ENCODE results near the gene PPEF2.
"Not testable (repeated sequence)": the region's sequence is repeated elsewhere in the genome, so short reads cannot be mapped to it uniquely, and the experiment has no call there.

Gene PPEF2

GRCh38 chr4:75902352-75902751, at the start of gene PPEF2:
Gene PPEF2, minus strand, starts transcription at chr4:75902452. Its CDS starts 6,127 bp downstream, at chr4:75896325.
- no peak within 1 kb of the TSS for H3K4me3 Mint-ChIP-seq
- H3K9me3 Mint-ChIP-seq, result no peaks in the 10 kb centered on the region
- H3K27ac Mint-ChIP-seq, result no peak within 1 kb of the TSS
- CTCF ChIA-PET, result interaction anchor here (2.0 to 3.6 kb wide), 2 partner anchors 13 to 14 kb away, joined by 9 to 13 read pairs; no protein-coding TSS in a partner anchor
- no peak for DNase-seq
- peaks cover 11% of the 10 kb centered on the region for H3K27me3 Mint-ChIP-seq
- no peaks in the 10 kb centered on the region for H3K4me1 Mint-ChIP-seq
- H3K36me3 Mint-ChIP-seq, result no peaks in the 10 kb centered on the region

GRCh38 chr4:75950213-75950815, 48.1 kb upstream of the PPEF2 start:
- CTCF ChIA-PET, result interaction anchor here (0.8 to 1.1 kb wide), 2 partner anchors 18 to 34 kb away, joined by 3 to 5 read pairs; no protein-coding TSS in a partner anchor
- H3K36me3 Mint-ChIP-seq, result peaks cover 39% of the 10 kb centered on the region
- no peaks in the 10 kb centered on the region for H3K4me1 Mint-ChIP-seq
- no peaks in the 10 kb centered on the region for H3K9me3 Mint-ChIP-seq
- no peak overlapping the region for H3K27ac Mint-ChIP-seq
- no peak overlapping the region for H3K4me3 Mint-ChIP-seq
- no peaks in the 10 kb centered on the region for H3K27me3 Mint-ChIP-seq
- no peak for DNase-seq

- Mint-ChIP-seq H3K4me1 (no peaks in the 10 kb centered on the region), H3K27ac (no peak overlapping the region), H3K36me3 (peaks cover 32% of the 10 kb centered on the region), H3K9me3 (no peaks in the 10 kb centered on the region), H3K4me3 (no peak overlapping the region), H3K27me3 (no peaks in the 10 kb centered on the region)
- DNase-seq, result no peak
- CTCF ChIA-PET, result interaction anchor here (1.2 kb wide), 1 partner anchor 53 kb away, joined by 3 read pairs; no protein-coding TSS in a partner anchor
Measured at GRCh38 chr4:75948822-75949444, 46.7 kb upstream of the PPEF2 start.

GRCh38 chr4:75940692-75941253, 38.5 kb upstream of the PPEF2 start, which contains the start of gene NAAA:
Gene NAAA, minus strand, starts transcription at chr4:75941013. Its CDS starts 64 bp downstream, at chr4:75940949.
- Mint-ChIP-seq H3K9me3 (no peaks in the 10 kb centered on the region), H3K4me1 (peaks cover 25% of the 10 kb centered on the region), H3K27ac (peak within 1 kb of the TSS; percentile 99), H3K4me3 (peak within 1 kb of the TSS; percentile 98), H3K27me3 (no peaks in the 10 kb centered on the region), H3K36me3 (peaks cover 26% of the 10 kb centered on the region)
- CTCF ChIA-PET, result interaction anchor here (1.0 to 1.6 kb wide), 5 partner anchors 11 to 56 kb away, joined by 3 to 6 read pairs (median 4); partner anchors contain the start of gene SDAD1
- DNase-seq, result peak; percentile 90

GRCh38 chr4:75939890-75940691, 37.8 kb upstream of the PPEF2 start:
- Mint-ChIP-seq H3K36me3 (peaks cover 25% of the 10 kb centered on the region), H3K9me3 (no peaks in the 10 kb centered on the region), H3K4me1 (peaks cover 25% of the 10 kb centered on the region), H3K27me3 (no peaks in the 10 kb centered on the region), H3K27ac (peak overlapping the region; percentile 99), H3K4me3 (peak overlapping the region; percentile 98)
- peak; percentile 90 for DNase-seq
- CTCF ChIA-PET, result interaction anchor here (1.0 to 1.6 kb wide), 5 partner anchors 11 to 56 kb away, joined by 3 to 6 read pairs (median 4); partner anchors contain the start of gene SDAD1

- Mint-ChIP-seq H3K4me1 (peaks cover 25% of the 10 kb centered on the region), H3K27ac (no peak overlapping the region), H3K36me3 (peaks cover 41% of the 10 kb centered on the region), H3K27me3 (no peaks in the 10 kb centered on the region), H3K4me3 (no peak overlapping the region), H3K9me3 (no peaks in the 10 kb centered on the region)
- DNase-seq, result no peak
- CTCF ChIA-PET, result interaction anchor here (1.8 kb wide), 1 partner anchor 20 kb away, joined by 9 read pairs; no protein-coding TSS in a partner anchor
Measured at GRCh38 chr4:75935628-75936027, 33.4 kb upstream of the PPEF2 start.

- peaks cover 36% of the 10 kb centered on the region for H3K36me3 Mint-ChIP-seq
- H3K4me1 Mint-ChIP-seq, result no peaks in the 10 kb centered on the region
- no peak overlapping the region for H3K27ac Mint-ChIP-seq
- CTCF ChIA-PET, result interaction anchor here (1.0 to 1.5 kb wide), 2 partner anchors 10 to 14 kb away, joined by 3 to 4 read pairs; no protein-coding TSS in a partner anchor
- no peaks in the 10 kb centered on the region for H3K9me3 Mint-ChIP-seq
- no peak for DNase-seq
- H3K4me3 Mint-ChIP-seq, result no peak overlapping the region
- no peaks in the 10 kb centered on the region for H3K27me3 Mint-ChIP-seq
Measured at GRCh38 chr4:75930152-75930551, 27.9 kb upstream of the PPEF2 start.

GRCh38 chr4:75924916-75925315, 22.7 kb upstream of the PPEF2 start:
- H3K27me3 Mint-ChIP-seq, H3K27ac Mint-ChIP-seq, DNase-seq, H3K9me3 Mint-ChIP-seq, H3K4me3 Mint-ChIP-seq, H3K4me1 Mint-ChIP-seq: not testable (repeated sequence)
- CTCF ChIA-PET, result interaction anchor here (1.0 to 2.1 kb wide), 2 partner anchors 9 to 29 kb away, joined by 4 to 9 read pairs; no protein-coding TSS in a partner anchor
- H3K36me3 Mint-ChIP-seq, result peaks cover 40% of the 10 kb centered on the region

- Mint-ChIP-seq H3K27me3 (no peaks in the 10 kb centered on the region), H3K36me3 (peaks cover 40% of the 10 kb centered on the region), H3K4me3 (no peak overlapping the region), H3K27ac (no peak overlapping the region), H3K9me3 (no peaks in the 10 kb centered on the region), H3K4me1 (no peaks in the 10 kb centered on the region)
- CTCF ChIA-PET, result interaction anchor here (1.0 to 2.1 kb wide), 3 partner anchors 9 to 28 kb away, joined by 3 to 9 read pairs (median 4); no protein-coding TSS in a partner anchor
- no peak for DNase-seq
Measured at GRCh38 chr4:75924309-75924827, 22.1 kb upstream of the PPEF2 start.

- peaks cover 37% of the 10 kb centered on the region for H3K36me3 Mint-ChIP-seq
- CTCF ChIA-PET, result no interaction called here
- no peak for DNase-seq
- no peaks in the 10 kb centered on the region for H3K27me3 Mint-ChIP-seq
- H3K4me1 Mint-ChIP-seq, result no peaks in the 10 kb centered on the region
- H3K27ac Mint-ChIP-seq, result peak overlapping the region; percentile 29
- no peak overlapping the region for H3K4me3 Mint-ChIP-seq
- no peaks in the 10 kb centered on the region for H3K9me3 Mint-ChIP-seq
Measured at GRCh38 chr4:75922588-75922987, 20.3 kb upstream of the PPEF2 start.

GRCh38 chr4:75921910-75922309, 19.7 kb upstream of the PPEF2 start:
- no peaks in the 10 kb centered on the region for H3K4me1 Mint-ChIP-seq
- no peak for DNase-seq
- no peak overlapping the region for H3K4me3 Mint-ChIP-seq
- H3K9me3 Mint-ChIP-seq, result no peaks in the 10 kb centered on the region
- peaks cover 36% of the 10 kb centered on the region for H3K36me3 Mint-ChIP-seq
- CTCF ChIA-PET, result interaction anchor here (0.6 to 1.3 kb wide), 2 partner anchors 9 to 31 kb away, joined by 3 read pairs; no protein-coding TSS in a partner anchor
- H3K27ac Mint-ChIP-seq, result no peak overlapping the region
- no peaks in the 10 kb centered on the region for H3K27me3 Mint-ChIP-seq

- Mint-ChIP-seq H3K36me3 (peaks cover 36% of the 10 kb centered on the region), H3K27ac (no peak overlapping the region), H3K4me1 (no peaks in the 10 kb centered on the region), H3K4me3 (no peak overlapping the region), H3K9me3 (no peaks in the 10 kb centered on the region), H3K27me3 (no peaks in the 10 kb centered on the region)
- DNase-seq, result no peak
- CTCF ChIA-PET, result interaction anchor here (1.4 kb wide), 1 partner anchor 9 kb away, joined by 3 read pairs; no protein-coding TSS in a partner anchor
Measured at GRCh38 chr4:75920327-75920726, 18.1 kb upstream of the PPEF2 start.

- no peak for DNase-seq
- no peaks in the 10 kb centered on the region for H3K27me3 Mint-ChIP-seq
- peaks cover 35% of the 10 kb centered on the region for H3K36me3 Mint-ChIP-seq
- H3K4me3 Mint-ChIP-seq, result no peak overlapping the region
- H3K27ac Mint-ChIP-seq, result no peak overlapping the region
- no peaks in the 10 kb centered on the region for H3K9me3 Mint-ChIP-seq
- H3K4me1 Mint-ChIP-seq, result no peaks in the 10 kb centered on the region
- CTCF ChIA-PET, result interaction anchor here (1.4 kb wide), 1 partner anchor 10 kb away, joined by 3 read pairs; no protein-coding TSS in a partner anchor
Measured at GRCh38 chr4:75919920-75920319, 17.7 kb upstream of the PPEF2 start.
